Neural progenitor cell (in vitro differentiated cells): ENCODE measurements around the gene AK5. TPM values are rescaled to one million over a fixed set of nuclear protein-coding genes. Genes with fewer than 3 reads are reported as not detected.

Experiments used
- DNase-seq: peaks from one replicate; pipeline ENCODE4 v3.0.0-alpha.2; 2016; ENCODE audit warnings: low spot score
- H2AFZ ChIP-seq: fragments of 200-600 bp; sonication (generic); replicated peaks from 2 replicates; pipeline ENCODE4 v1.6.1; 2016; ENCODE audit warnings: antibody characterized with exemption
- H3F3A ChIP-seq: fragments of 200-600 bp; sonication (generic); 2 replicates; pipeline ENCODE4 v1.6.1; 2016; ENCODE audit warnings: antibody characterized with exemption, low read depth
- H3K27ac ChIP-seq: fragments of 200-600 bp; sonication (generic); 2 replicates; pipeline ENCODE4 v1.5.1; 2016; ENCODE audit warnings: mild to moderate bottlenecking
- H3K27me3 ChIP-seq: fragments of 200-600 bp; sonication (generic); 2 replicates; pipeline ENCODE4 v1.6.1; 2016; ENCODE audit warnings: mild to moderate bottlenecking, moderate library complexity
- H3K36me3 ChIP-seq: fragments of 200-600 bp; sonication (generic); 2 replicates; pipeline ENCODE4 v1.5.1; 2016
- H3K4me1 ChIP-seq: fragments of 200-600 bp; sonication (generic); 2 replicates; pipeline ENCODE4 v1.6.1; 2016; ENCODE audit warnings: mixed run types
- H3K4me2 ChIP-seq: fragments of 200-600 bp; sonication (generic); 2 replicates; pipeline ENCODE4 v1.6.1; 2016
- H3K4me3 ChIP-seq: fragments of 200-600 bp; sonication (generic); 2 replicates; pipeline ENCODE4 v1.5.1; 2016
- H3K79me2 ChIP-seq: fragments of 200-600 bp; sonication (generic); 2 replicates; pipeline ENCODE4 v1.6.1; 2016; ENCODE audit warnings: low read depth
- H3K9ac ChIP-seq: fragments of 200-600 bp; sonication (generic); 2 replicates; pipeline ENCODE4 v1.6.1; 2016
- H3K9me3 ChIP-seq: fragments of 200-600 bp; sonication (generic); 2 replicates; pipeline ENCODE4 v1.5.1; 2016; ENCODE audit warnings: low read depth
- H4K20me1 ChIP-seq: fragments of 200-600 bp; sonication (generic); 2 replicates; pipeline ENCODE4 v1.6.1; 2016; ENCODE audit warnings: low read depth
- H3K27ac Mint-ChIP-seq: 3 replicates; pipeline ENCODE4 v1.8.0; 2021; ENCODE audit warnings: mixed read lengths
- H3K27me3 Mint-ChIP-seq: 2 replicates; pipeline ENCODE4 v1.8.0; 2022; ENCODE audit warnings: low read depth, mild to moderate bottlenecking, inconsistent platforms, moderate library complexity, mixed read lengths; ENCODE audit not compliant: insufficient read depth
- H3K36me3 Mint-ChIP-seq: 3 replicates; pipeline ENCODE4 v1.8.0; 2021; ENCODE audit warnings: mixed read lengths
- H3K4me1 Mint-ChIP-seq: 3 replicates; pipeline ENCODE4 v1.8.0; 2021; ENCODE audit warnings: mixed read lengths
- H3K4me3 Mint-ChIP-seq: 3 replicates; pipeline ENCODE4 v1.8.0; 2021; ENCODE audit warnings: mild to moderate bottlenecking, moderate library complexity, mixed read lengths
- H3K9me3 Mint-ChIP-seq: 3 replicates; pipeline ENCODE4 v1.8.0; 2020; ENCODE audit warnings: mixed read lengths
- EZH2 ChIP-seq: fragments of 200-600 bp; sonication (generic); IDR thresholded peaks from 2 replicates; pipeline ENCODE4 v1.6.1; 2017; ENCODE audit warnings: antibody characterized with exemption, mild to moderate bottlenecking, moderate library complexity
- EZH2phosphoT487 ChIP-seq: fragments of 200-600 bp; sonication (generic); IDR thresholded peaks from 2 replicates; pipeline ENCODE4 v1.6.1; 2017; ENCODE audit warnings: antibody characterized with exemption
- total RNA-seq: library from RNA; depleted of rRNA; stranded (reverse); fragments of >200 nt; gene quantifications from 2 replicates; pipeline ENCODE4 v1.2.3, GENCODE V29; 2015; ENCODE audit warnings: low replicate concordance
- TF ChIP-seq, protein P1 (sequence below): fragments of 200-600 bp; sonication (generic); IDR thresholded peaks from 2 replicates; pipeline ENCODE4 v1.5.1; 2017; ENCODE audit warnings: antibody characterized with exemption, mild to moderate bottlenecking

The AK5 gene
- total RNA-seq, 1 donor from 2014 or later: 1.8 TPM

DNA sequence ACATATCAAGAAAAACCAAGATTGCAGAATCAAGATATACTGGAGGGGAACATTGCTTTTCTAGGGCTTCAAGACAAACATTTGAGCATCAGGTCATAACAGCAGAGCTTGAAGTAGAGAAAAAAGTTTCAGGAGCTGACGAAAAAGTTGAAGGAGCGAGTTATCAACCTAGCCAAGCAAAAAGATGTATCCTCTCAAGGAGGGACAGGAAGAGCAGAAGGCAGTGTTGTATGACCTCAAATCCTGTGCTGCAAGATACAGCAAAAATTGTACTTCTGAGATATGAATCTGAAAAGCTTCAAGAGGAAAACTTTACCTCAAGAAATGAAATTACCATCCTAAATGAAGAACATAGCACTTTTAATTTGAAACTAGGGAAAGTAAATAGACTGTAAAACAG, 153.1 kb downstream of the AK5 start:
- Histone ChIP-seq H3K27me3 (no peaks in the 10 kb centered on the region), H4K20me1 (no peaks in the 10 kb centered on the region), H2AFZ (peak overlapping the region; percentile 37), H3K4me3 (no peak overlapping the region), H3K27ac (no peak overlapping the region), H3K36me3 (no peaks in the 10 kb centered on the region), H3K79me2 (no peaks in the 10 kb centered on the region), H3F3A (no peaks in the 10 kb centered on the region), H3K4me2 (no peak overlapping the region), H3K9me3 (no peaks in the 10 kb centered on the region), H3K4me1 (no peaks in the 10 kb centered on the region), H3K9ac (no peak overlapping the region)
- Mint-ChIP-seq H3K36me3 (no peaks in the 10 kb centered on the region), H3K9me3 (peaks cover 2% of the 10 kb centered on the region), H3K27ac (no peak overlapping the region), H3K4me3 (no peak overlapping the region), H3K4me1 (no peaks in the 10 kb centered on the region), H3K27me3 (no peaks in the 10 kb centered on the region)
- TF ChIP-seq, protein P1, sequence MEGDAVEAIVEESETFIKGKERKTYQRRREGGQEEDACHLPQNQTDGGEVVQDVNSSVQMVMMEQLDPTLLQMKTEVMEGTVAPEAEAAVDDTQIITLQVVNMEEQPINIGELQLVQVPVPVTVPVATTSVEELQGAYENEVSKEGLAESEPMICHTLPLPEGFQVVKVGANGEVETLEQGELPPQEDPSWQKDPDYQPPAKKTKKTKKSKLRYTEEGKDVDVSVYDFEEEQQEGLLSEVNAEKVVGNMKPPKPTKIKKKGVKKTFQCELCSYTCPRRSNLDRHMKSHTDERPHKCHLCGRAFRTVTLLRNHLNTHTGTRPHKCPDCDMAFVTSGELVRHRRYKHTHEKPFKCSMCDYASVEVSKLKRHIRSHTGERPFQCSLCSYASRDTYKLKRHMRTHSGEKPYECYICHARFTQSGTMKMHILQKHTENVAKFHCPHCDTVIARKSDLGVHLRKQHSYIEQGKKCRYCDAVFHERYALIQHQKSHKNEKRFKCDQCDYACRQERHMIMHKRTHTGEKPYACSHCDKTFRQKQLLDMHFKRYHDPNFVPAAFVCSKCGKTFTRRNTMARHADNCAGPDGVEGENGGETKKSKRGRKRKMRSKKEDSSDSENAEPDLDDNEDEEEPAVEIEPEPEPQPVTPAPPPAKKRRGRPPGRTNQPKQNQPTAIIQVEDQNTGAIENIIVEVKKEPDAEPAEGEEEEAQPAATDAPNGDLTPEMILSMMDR: no peak
- TF ChIP-seq EZH2phosphoT487 (no peak), EZH2 (no peak)
- DNase-seq: no peak

DNA sequence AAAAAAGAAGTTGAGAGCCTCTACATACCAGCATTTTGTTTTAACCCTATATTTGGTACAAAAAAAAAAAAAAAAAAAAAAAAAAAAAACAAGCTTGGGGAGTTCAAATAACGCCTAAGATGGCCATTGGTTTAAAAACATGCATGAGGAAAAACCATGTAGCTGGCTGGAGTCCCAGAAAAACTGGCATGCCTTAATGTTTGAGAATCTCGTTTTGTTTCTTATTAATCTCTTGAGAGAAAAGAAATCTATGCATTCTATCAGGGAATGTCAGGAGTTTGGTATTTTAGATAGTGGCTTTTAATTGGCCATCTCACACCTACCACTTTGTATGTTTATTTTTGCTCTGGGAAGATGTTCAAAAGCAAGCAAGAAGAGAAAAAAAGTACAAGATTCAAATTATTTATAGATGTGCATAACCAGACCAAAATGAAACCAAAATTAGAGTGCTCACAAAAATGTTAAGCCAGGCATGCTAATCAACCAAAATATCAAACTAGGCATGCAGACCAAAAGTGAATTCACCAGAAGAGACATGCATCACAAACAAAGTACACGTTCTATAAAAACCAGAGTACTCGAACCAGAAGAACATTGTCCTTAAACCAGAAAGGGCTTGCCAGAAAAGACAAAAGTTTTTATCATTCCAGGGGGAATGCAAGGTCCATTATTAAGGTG, 156.6 kb downstream of the AK5 start:
- Histone ChIP-seq H3K4me1 (no peaks in the 10 kb centered on the region), H2AFZ (no peak overlapping the region), H3K9me3 (no peaks in the 10 kb centered on the region), H3K27me3 (no peaks in the 10 kb centered on the region), H3K4me2 (no peak overlapping the region), H3K4me3 (no peak overlapping the region), H3F3A (no peaks in the 10 kb centered on the region), H3K9ac (no peak overlapping the region), H3K27ac (no peak overlapping the region), H3K36me3 (no peaks in the 10 kb centered on the region), H3K79me2 (no peaks in the 10 kb centered on the region), H4K20me1 (no peaks in the 10 kb centered on the region)
- H3K27ac Mint-ChIP-seq: no peak overlapping the region
- H3K27me3 Mint-ChIP-seq: no peaks in the 10 kb centered on the region
- TF ChIP-seq, protein P1: no peak
- TF ChIP-seq EZH2: no peak
- TF ChIP-seq EZH2phosphoT487: no peak
- no peaks in the 10 kb centered on the region for H3K4me1 Mint-ChIP-seq
- H3K9me3 Mint-ChIP-seq: peaks cover 8% of the 10 kb centered on the region
- H3K4me3 Mint-ChIP-seq: no peak overlapping the region
- H3K36me3 Mint-ChIP-seq: no peaks in the 10 kb centered on the region
- DNase-seq: no peak

DNA sequence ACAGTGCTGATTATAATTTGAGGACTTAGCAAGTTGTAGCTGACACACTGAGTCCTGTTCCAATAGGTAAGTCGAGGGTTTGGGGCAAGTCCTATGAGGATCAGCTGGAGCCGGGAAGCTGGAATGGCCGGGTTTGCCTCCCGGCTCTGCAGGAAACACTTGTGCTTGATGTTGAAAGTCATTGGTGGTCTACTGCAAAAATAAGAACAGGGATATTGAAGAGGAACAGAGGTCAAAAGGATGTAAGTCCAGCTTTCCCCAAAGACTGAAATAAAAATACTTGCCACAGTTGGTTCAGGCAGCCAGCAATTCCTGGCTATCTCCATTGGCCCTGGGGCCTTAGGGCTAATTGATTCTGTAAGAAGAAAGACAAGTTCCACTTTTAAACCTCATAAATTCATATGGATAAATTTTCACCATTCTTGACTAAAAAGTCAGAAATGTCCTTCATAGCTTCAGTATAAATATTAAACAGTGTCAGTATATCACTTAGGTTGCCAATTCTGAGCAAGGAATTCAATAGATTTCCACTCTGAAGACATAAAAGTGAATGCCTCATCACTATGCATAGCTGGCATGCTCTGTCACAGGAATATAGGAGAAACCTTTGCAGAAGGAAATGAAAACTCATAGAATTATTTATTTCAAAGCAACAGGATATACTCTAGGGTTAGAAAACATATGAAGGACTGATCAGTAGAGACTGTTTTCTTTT, 165.2 kb downstream of the AK5 start:
- H3K9ac ChIP-seq: no peak overlapping the region
- H3K9me3 ChIP-seq: no peaks in the 10 kb centered on the region
- no peak overlapping the region for H3K27ac ChIP-seq
- TF ChIP-seq EZH2phosphoT487 (no peak), EZH2 (no peak)
- TF ChIP-seq, protein P1: no peak
- H3K4me2 ChIP-seq: no peak overlapping the region
- no peak overlapping the region for H3K4me3 ChIP-seq
- H3K27me3 ChIP-seq: no peaks in the 10 kb centered on the region
- Mint-ChIP-seq H3K36me3 (no peaks in the 10 kb centered on the region), H3K4me1 (no peaks in the 10 kb centered on the region), H3K9me3 (peaks cover 5% of the 10 kb centered on the region), H3K27ac (no peak overlapping the region), H3K4me3 (no peak overlapping the region), H3K27me3 (peaks cover 4% of the 10 kb centered on the region)
- no peak overlapping the region for H2AFZ ChIP-seq
- no peaks in the 10 kb centered on the region for H3K4me1 ChIP-seq
- DNase-seq: no peak
- H3F3A ChIP-seq: no peaks in the 10 kb centered on the region
- no peaks in the 10 kb centered on the region for H3K36me3 ChIP-seq
- no peaks in the 10 kb centered on the region for H4K20me1 ChIP-seq
- H3K79me2 ChIP-seq: no peaks in the 10 kb centered on the region
